ENCODE data around the gene ATP6V0C. TPM values are rescaled to one million over a fixed set of nuclear protein-coding genes. Genes with fewer than 3 reads are reported as not detected.

ATP6V0C gene
- polyA plus RNA-seq, 1 donor (not counting 4 experiments of a cell fraction or from before 2014, with no cell fraction given): 11.4 TPM

GRCh38 chr16:2500430-2500917, 13.3 kb upstream of the ATP6V0C start:
- H3K9me3 ChIP-seq (ENCODE audit: control insufficient read depth, low read depth, low read length): no peaks in the 10 kb centered on the region
- peaks cover 0 to 11% of the 10 kb centered on the region in 2 experiments for H3K36me3 ChIP-seq (ENCODE audit: control insufficient read depth in 2 of 2, extremely low read depth in 1 of 2, insufficient read depth in 2 of 2, low read length in 2 of 2)
- no peak overlapping the region for H3K4me3 ChIP-seq (ENCODE audit: control insufficient read depth in 2 of 3, extremely low read depth in 1 of 3, insufficient read depth in 2 of 3, low read depth in 1 of 3, low read length in 3 of 3)
- DNase-seq (ENCODE audit: low read depth, low spot score) (no peak), FAIRE-seq (no peak)
- no peak overlapping the region for H3K27ac ChIP-seq (ENCODE audit: control insufficient read depth, insufficient read depth, low read length)
- no peaks in the 10 kb centered on the region for H3K9me1 ChIP-seq (ENCODE audit: control insufficient read depth, extremely low read depth, insufficient read depth, low read length)
- H3K27me3 ChIP-seq (ENCODE audit: control insufficient read depth, extremely low read depth, insufficient read depth, low read length): no peaks in the 10 kb centered on the region
- H3K9ac ChIP-seq (ENCODE audit: control insufficient read depth, extremely low read depth, insufficient read depth, low read length): no peak overlapping the region
- no peak for TF ChIP-seq CTCF (optimal IDR thresholded peaks at IDR 0.05 in 1 of 3, IDR thresholded peaks at IDR 0.05 in 1 of 3, conservative IDR thresholded peaks at IDR 0.05 in 1 of 3; ENCODE audit: extremely low read depth in 1 of 3, insufficient read depth in 2 of 3, low read length in 3 of 3)
- no peak for TF ChIP-seq EZH2 (IDR thresholded peaks at IDR 0.05; ENCODE audit: low read length)
- no peak overlapping the region for H2AFZ ChIP-seq (ENCODE audit: control insufficient read depth, low read length)
- H3K4me1 ChIP-seq (ENCODE audit: control insufficient read depth, extremely low read depth, insufficient read depth, low read length): peaks cover 19% of the 10 kb centered on the region
- no peak overlapping the region for H3K4me2 ChIP-seq (ENCODE audit: control insufficient read depth, extremely low read depth, insufficient read depth, low read depth, low read length)
- H4K20me1 ChIP-seq (ENCODE audit: control insufficient read depth, extremely low read depth, insufficient read depth, low read length): peaks cover 3% of the 10 kb centered on the region
- dilution Hi-C loops (cut with MboI; ENCODE audit: extremely low pct_ligation_motif_present, low sequenced_read_pairs): no loop called here
- H3K79me2 ChIP-seq (ENCODE audit: control insufficient read depth, insufficient read depth, low read length): no peaks in the 10 kb centered on the region

- Histone ChIP-seq H3K27ac (ENCODE audit: control insufficient read depth, insufficient read depth, low read length) (no peak overlapping the region), H3K9ac (ENCODE audit: control insufficient read depth, extremely low read depth, insufficient read depth, low read length) (no peak overlapping the region), H3K4me2 (ENCODE audit: control insufficient read depth, extremely low read depth, insufficient read depth, low read depth, low read length) (no peak overlapping the region), H3K4me1 (ENCODE audit: control insufficient read depth, extremely low read depth, insufficient read depth, low read length) (peaks cover 15% of the 10 kb centered on the region), H4K20me1 (ENCODE audit: control insufficient read depth, extremely low read depth, insufficient read depth, low read length) (peaks cover 3% of the 10 kb centered on the region), H3K27me3 (ENCODE audit: control insufficient read depth, extremely low read depth, insufficient read depth, low read length) (no peaks in the 10 kb centered on the region), H3K9me3 (ENCODE audit: control insufficient read depth, low read depth, low read length) (no peaks in the 10 kb centered on the region), H3K36me3 (ENCODE audit: control insufficient read depth in 2 of 2, extremely low read depth in 1 of 2, insufficient read depth in 2 of 2, low read length in 2 of 2) (peaks cover 0 to 11% of the 10 kb centered on the region in 2 experiments), H3K9me1 (ENCODE audit: control insufficient read depth, extremely low read depth, insufficient read depth, low read length) (no peaks in the 10 kb centered on the region), H3K79me2 (ENCODE audit: control insufficient read depth, insufficient read depth, low read length) (no peaks in the 10 kb centered on the region), H2AFZ (ENCODE audit: control insufficient read depth, low read length) (no peak overlapping the region), H3K4me3 (ENCODE audit: control insufficient read depth in 2 of 3, extremely low read depth in 1 of 3, insufficient read depth in 2 of 3, low read depth in 1 of 3, low read length in 3 of 3) (no peak overlapping the region)
- TF ChIP-seq EZH2 (IDR thresholded peaks at IDR 0.05; ENCODE audit: low read length) (no peak), CTCF (optimal IDR thresholded peaks at IDR 0.05 in 1 of 3, IDR thresholded peaks at IDR 0.05 in 1 of 3, conservative IDR thresholded peaks at IDR 0.05 in 1 of 3; ENCODE audit: extremely low read depth in 1 of 3, insufficient read depth in 2 of 3, low read length in 3 of 3) (peak; percentile 86 to 100 (median 99))
- dilution Hi-C loops (cut with MboI; ENCODE audit: extremely low pct_ligation_motif_present, low sequenced_read_pairs): no loop called here
- DNase-seq (ENCODE audit: low read depth, low spot score) (no peak), FAIRE-seq (no peak)
Measured at GRCh38 chr16:2500918-2501750, 12.6 kb upstream of the ATP6V0C start.

Data from keratinocyte (primary cell).